ENCODE data around the gene OR9Q1.
"Not testable (repeated sequence)": the region's sequence is repeated elsewhere in the genome, so short reads cannot be mapped to it uniquely, and the experiment has no call there.

Gene OR9Q1

DNA sequence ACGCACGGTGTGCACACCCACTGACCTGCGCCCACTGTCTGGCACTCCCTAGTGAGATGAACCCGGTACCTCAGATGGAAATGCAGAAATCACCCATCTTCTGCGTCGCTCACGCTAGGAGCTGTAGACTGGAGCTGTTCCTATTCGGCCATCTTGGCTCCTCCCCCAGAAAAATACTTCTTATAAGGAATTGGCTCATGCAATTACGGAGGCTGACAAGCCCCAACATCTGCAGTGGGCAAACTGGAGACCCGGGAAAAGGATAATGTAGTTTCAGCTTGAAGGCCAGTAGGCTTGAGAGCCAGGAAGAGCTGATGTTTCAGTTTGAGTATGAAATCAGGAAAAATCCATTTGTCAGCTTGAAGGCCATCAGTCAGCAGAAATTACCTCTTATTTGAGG is 23.7 kb upstream of the OR9Q1 start:
- H3K4me1 ChIP-seq (ENCODE audit: insufficient read depth, low read length); H3K9ac ChIP-seq (ENCODE audit: low read length); H3K27me3 ChIP-seq (ENCODE audit: control insufficient read depth in 1 of 2, insufficient read depth in 2 of 2, low read length in 2 of 2); H3K4me3 ChIP-seq (ENCODE audit: low read depth in 1 of 2, low read length in 2 of 2); H3K9me3 ChIP-seq (ENCODE audit: low read length); H3K27ac ChIP-seq (ENCODE audit: low read depth, low read length); H3K36me3 ChIP-seq (ENCODE audit: insufficient read depth, low read length): not testable (repeated sequence)

DNA sequence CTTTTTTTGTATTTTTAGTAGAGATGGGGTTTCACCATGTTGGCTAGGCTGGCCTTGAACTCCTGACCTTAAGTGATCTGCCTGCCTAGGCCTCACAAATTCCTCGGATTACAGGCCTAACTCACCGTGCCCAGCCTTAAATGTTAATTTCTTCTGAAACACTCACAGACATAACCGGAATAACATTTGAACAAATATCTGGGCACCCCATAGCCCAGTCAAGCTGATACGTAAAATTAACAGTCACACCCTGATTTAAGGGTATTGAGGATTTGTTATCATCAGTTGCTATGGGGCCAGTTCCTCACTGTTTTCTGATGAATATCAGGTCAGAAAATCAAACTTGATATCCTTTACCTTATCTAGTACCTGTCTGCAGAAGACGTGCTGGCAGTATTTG is 23.0 kb upstream of the OR9Q1 start:
- Histone ChIP-seq H3K9ac (ENCODE audit: low read length) (no peak overlapping the region), H3K27me3 (ENCODE audit: control insufficient read depth in 1 of 2, insufficient read depth in 2 of 2, low read length in 2 of 2) (no peaks in the 10 kb centered on the region), H3K27ac (ENCODE audit: low read depth, low read length) (no peak overlapping the region), H3K36me3 (ENCODE audit: insufficient read depth, low read length) (no peaks in the 10 kb centered on the region), H3K9me3 (ENCODE audit: low read length) (no peaks in the 10 kb centered on the region), H3K4me1 (ENCODE audit: insufficient read depth, low read length) (no peaks in the 10 kb centered on the region), H3K4me3 (ENCODE audit: low read depth in 1 of 2, low read length in 2 of 2) (no peak overlapping the region)

DNA sequence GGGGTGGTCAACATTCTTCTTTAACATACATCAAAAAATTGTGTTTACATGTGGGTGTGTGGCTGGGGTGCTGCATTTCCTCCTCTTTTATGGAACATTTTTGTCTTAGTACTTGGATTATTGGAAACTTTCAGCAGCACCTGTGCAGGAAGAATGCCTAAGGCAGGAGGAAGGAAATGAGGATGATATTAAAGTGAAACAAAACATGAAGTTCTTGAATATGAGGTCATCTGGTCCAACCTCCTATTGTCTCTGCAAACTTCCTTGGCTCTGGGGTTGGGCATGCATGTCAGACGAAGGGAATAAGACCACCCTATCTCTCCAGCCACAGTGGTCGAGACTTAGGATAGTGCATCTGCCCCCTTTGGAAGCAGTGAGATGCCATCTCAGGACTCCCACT is 20.6 kb upstream of the OR9Q1 start:
- Histone ChIP-seq H3K4me3 (ENCODE audit: low read depth in 1 of 2, low read length in 2 of 2) (no peak overlapping the region), H3K36me3 (ENCODE audit: insufficient read depth, low read length) (no peaks in the 10 kb centered on the region), H3K9ac (ENCODE audit: low read length) (no peak overlapping the region), H3K27me3 (ENCODE audit: control insufficient read depth in 1 of 2, insufficient read depth in 2 of 2, low read length in 2 of 2) (no peaks in the 10 kb centered on the region), H3K4me1 (ENCODE audit: insufficient read depth, low read length) (no peaks in the 10 kb centered on the region), H3K9me3 (ENCODE audit: low read length) (no peaks in the 10 kb centered on the region), H3K27ac (ENCODE audit: low read depth, low read length) (no peak overlapping the region)

DNA sequence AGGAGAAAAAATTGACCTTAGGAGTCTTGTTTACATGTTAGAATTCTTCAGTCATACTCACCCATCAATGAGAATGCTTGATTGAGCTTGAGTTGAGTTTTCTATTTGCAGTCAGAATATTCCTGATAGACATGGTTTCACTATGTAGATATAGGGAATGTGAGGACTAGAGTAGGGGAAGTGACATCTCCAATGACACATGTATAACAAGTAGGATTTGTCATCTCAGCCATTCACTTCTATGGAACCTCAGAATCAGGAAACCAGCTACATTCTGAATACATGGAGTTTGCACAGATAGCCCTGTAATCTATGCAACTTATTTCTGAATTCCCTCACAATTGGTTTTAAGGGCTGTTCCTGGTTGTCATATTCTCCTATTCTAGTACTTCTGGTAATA is 20.1 kb upstream of the OR9Q1 start:
- Histone ChIP-seq H3K27ac (ENCODE audit: low read depth, low read length) (no peak overlapping the region), H3K27me3 (ENCODE audit: control insufficient read depth in 1 of 2, insufficient read depth in 2 of 2, low read length in 2 of 2) (no peaks in the 10 kb centered on the region), H3K4me1 (ENCODE audit: insufficient read depth, low read length) (no peaks in the 10 kb centered on the region), H3K9me3 (ENCODE audit: low read length) (no peaks in the 10 kb centered on the region), H3K9ac (ENCODE audit: low read length) (no peak overlapping the region), H3K4me3 (ENCODE audit: low read depth in 1 of 2, low read length in 2 of 2) (no peak overlapping the region), H3K36me3 (ENCODE audit: insufficient read depth, low read length) (no peaks in the 10 kb centered on the region)

DNA sequence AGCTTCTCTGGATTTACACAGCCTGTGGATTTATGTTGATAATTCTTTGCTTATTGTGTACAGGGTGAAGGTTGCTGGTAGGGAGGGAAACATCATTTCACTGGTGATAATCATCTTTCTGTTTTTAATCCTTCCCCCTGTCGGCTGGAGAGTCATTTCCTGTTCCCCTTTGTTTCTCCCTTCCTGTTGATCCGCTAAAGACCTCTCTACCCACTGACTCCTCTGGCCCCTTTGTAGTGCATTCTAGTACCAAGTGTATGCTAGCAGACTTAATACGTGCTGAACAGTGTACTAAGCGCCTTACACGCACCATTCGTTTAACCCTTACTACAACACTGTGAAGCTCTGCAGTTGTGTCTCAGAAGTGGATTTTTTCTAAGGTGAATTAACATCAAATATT is 19.0 kb upstream of the OR9Q1 start:
- Histone ChIP-seq H3K4me1 (ENCODE audit: insufficient read depth, low read length) (no peaks in the 10 kb centered on the region), H3K4me3 (ENCODE audit: low read depth in 1 of 2, low read length in 2 of 2) (no peak overlapping the region), H3K27ac (ENCODE audit: low read depth, low read length) (no peak overlapping the region), H3K36me3 (ENCODE audit: insufficient read depth, low read length) (no peaks in the 10 kb centered on the region), H3K27me3 (ENCODE audit: control insufficient read depth in 1 of 2, insufficient read depth in 2 of 2, low read length in 2 of 2) (no peaks in the 10 kb centered on the region), H3K9me3 (ENCODE audit: low read length) (no peaks in the 10 kb centered on the region), H3K9ac (ENCODE audit: low read length) (no peak overlapping the region)

DNA sequence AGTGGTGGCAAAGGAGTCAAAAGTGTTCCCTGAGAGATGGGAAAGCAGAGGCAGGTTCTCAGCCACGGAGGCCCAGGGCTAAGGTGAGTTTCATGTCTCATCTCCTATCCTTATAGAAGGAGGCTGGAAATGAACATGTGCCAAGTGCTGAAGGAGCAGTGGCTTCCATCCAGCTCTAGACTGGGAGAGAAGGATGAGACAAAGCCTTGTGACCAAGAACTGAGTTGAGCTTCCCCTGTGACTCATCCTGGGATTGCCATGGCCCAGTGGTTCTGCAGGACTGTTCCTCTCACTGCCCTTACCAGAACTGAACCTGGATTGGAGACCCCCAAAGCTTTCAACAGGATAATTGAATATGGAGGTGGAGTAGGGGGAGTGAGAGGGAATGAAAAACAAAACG is 16.7 kb upstream of the OR9Q1 start:
- Histone ChIP-seq H3K9ac (ENCODE audit: low read length) (no peak overlapping the region), H3K36me3 (ENCODE audit: insufficient read depth, low read length) (no peaks in the 10 kb centered on the region), H3K27me3 (ENCODE audit: control insufficient read depth in 1 of 2, insufficient read depth in 2 of 2, low read length in 2 of 2) (no peaks in the 10 kb centered on the region), H3K9me3 (ENCODE audit: low read length) (no peaks in the 10 kb centered on the region), H3K27ac (ENCODE audit: low read depth, low read length) (no peak overlapping the region), H3K4me1 (ENCODE audit: insufficient read depth, low read length) (no peaks in the 10 kb centered on the region), H3K4me3 (ENCODE audit: low read depth in 1 of 2, low read length in 2 of 2) (no peak overlapping the region)

DNA sequence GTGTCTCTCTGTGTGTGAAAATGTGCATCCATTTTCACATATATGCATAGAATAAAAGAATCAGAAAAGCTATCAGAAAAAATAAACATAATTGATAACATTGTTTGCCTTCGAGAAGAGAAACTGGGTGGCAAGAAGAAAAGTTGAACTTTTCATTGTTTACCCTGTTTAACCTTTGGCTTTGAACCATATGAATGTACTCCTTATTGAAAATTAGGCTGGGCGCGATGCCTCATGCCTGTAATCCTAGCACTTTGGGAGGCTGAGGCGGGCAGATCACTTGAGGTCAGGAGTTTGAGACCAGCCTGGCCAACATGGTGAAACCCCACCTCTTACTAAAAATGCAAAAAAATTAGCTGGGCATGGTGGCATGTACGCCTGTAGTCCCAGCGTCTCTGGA is 11.9 kb upstream of the OR9Q1 start:
- no peaks in the 10 kb centered on the region for H3K27me3 ChIP-seq (ENCODE audit: control insufficient read depth in 1 of 2, insufficient read depth in 2 of 2, low read length in 2 of 2)

DNA sequence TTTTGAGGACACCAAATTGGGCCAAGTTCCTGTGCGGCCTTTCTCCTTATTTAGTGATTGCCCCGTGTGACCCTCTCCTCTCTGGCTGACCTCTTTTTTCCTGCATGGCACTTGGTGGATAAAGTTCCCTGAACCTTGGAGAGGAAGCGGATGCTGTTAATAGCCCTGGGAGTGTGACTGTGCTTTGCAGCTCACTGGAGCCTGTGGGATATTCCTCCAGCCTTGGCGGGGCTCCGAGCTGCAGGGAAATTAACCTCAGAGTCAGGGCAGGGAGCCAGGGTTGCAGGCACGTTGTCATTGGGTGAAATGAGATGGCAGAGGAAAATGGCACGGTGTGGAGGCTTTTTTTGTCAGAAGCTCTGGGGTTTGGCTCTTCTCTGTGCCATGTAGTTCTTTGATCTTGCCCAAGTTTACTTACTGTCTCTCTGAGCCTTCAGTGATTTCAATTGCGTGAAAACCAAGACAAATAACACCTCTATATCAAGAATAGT is 965 bp downstream of the OR9Q1 start:
- Histone ChIP-seq H3K36me3 (ENCODE audit: insufficient read depth, low read length) (no peaks in the 10 kb centered on the region), H3K4me1 (ENCODE audit: insufficient read depth, low read length) (no peaks in the 10 kb centered on the region), H3K27ac (ENCODE audit: low read depth, low read length) (no peak overlapping the region), H3K27me3 (ENCODE audit: control insufficient read depth in 1 of 2, insufficient read depth in 2 of 2, low read length in 2 of 2) (no peaks in the 10 kb centered on the region), H3K9me3 (ENCODE audit: low read length) (no peaks in the 10 kb centered on the region), H3K9ac (ENCODE audit: low read length) (no peak overlapping the region), H3K4me3 (ENCODE audit: low read depth in 1 of 2, low read length in 2 of 2) (no peak overlapping the region)

More for the DNA sequence above, 11.9 kb upstream of the OR9Q1 start:
- no peaks in the 10 kb centered on the region for H3K36me3 ChIP-seq (ENCODE audit: insufficient read depth, low read length)
- no peak overlapping the region for H3K9ac ChIP-seq (ENCODE audit: low read length)
- no peaks in the 10 kb centered on the region for H3K4me1 ChIP-seq (ENCODE audit: insufficient read depth, low read length)
- H3K9me3 ChIP-seq (ENCODE audit: low read length) = no peaks in the 10 kb centered on the region
- no peak overlapping the region for H3K27ac ChIP-seq (ENCODE audit: low read depth, low read length)
- no peak overlapping the region for H3K4me3 ChIP-seq (ENCODE audit: low read depth in 1 of 2, low read length in 2 of 2)

DNA sequence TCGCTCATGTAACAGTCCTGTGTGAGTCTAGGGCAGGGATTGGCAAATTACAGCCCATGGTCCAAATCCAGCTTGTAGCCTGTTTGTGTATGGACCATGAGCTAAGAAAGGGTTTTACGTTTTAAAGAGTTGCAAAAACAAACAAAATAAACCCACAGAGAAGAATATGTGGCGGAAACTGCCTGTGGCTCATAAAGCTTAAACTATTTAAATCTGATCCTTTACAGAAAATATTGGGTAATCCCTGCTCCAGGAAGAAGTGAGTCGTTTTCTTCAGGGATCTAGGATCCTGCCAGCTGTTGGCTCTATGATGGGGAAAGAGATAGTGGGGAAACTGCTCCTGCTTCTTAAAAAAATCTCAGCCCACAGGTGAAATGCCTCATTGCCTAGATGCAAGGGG is 3.7 kb downstream of the OR9Q1 start:
- H3K4me3 ChIP-seq (ENCODE audit: low read depth in 1 of 2, low read length in 2 of 2) = no peak overlapping the region
- H3K27ac ChIP-seq (ENCODE audit: low read depth, low read length) = no peak overlapping the region
- H3K36me3 ChIP-seq (ENCODE audit: insufficient read depth, low read length) = no peaks in the 10 kb centered on the region
- no peaks in the 10 kb centered on the region for H3K9me3 ChIP-seq (ENCODE audit: low read length)
- H3K27me3 ChIP-seq (ENCODE audit: control insufficient read depth in 1 of 2, insufficient read depth in 2 of 2, low read length in 2 of 2) = no peaks in the 10 kb centered on the region
- H3K9ac ChIP-seq (ENCODE audit: low read length) = no peak overlapping the region
- H3K4me1 ChIP-seq (ENCODE audit: insufficient read depth, low read length) = no peaks in the 10 kb centered on the region

DNA sequence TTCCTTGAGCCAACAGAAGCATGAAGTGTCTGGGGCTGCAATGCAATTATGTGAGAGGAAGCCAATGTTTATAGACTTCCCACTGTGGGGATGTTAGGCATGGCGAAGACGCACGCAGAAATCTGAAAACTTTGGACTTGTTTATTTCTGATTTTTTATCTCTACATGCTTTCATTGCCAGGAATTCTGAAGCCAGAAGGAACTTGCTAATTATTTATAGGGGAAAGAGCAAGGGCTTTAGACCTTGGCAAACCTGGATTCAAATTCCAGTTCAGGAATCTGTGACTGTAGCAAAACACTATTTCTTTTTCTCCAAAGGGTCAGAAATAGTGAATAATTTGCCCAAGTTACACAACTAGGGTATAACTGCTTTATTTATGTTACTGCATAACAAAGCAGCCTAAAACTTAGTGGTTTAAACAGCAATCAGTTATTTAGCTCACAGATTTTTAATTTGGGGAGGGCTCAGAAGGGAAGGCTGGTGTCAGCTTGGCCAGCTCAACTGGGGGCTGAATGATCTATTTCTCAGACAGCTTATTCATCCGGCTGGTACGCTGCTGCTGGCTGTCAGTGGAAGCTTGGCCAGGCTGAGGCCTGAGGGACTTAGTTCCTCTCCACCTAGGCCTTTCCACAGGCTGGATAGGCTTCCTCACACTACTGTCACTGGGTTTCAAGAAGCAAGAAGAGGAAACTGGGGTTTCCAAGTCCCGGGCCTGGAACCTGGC is 5.2 kb downstream of the OR9Q1 start:
- H3K27ac ChIP-seq (ENCODE audit: low read depth, low read length) = no peak overlapping the region
- no peaks in the 10 kb centered on the region for H3K4me1 ChIP-seq (ENCODE audit: insufficient read depth, low read length)
- H3K27me3 ChIP-seq (ENCODE audit: control insufficient read depth in 1 of 2, insufficient read depth in 2 of 2, low read length in 2 of 2) = no peaks in the 10 kb centered on the region
- no peaks in the 10 kb centered on the region for H3K36me3 ChIP-seq (ENCODE audit: insufficient read depth, low read length)
- no peak overlapping the region for H3K9ac ChIP-seq (ENCODE audit: low read length)
- H3K9me3 ChIP-seq (ENCODE audit: low read length) = no peaks in the 10 kb centered on the region
- H3K4me3 ChIP-seq (ENCODE audit: low read depth in 1 of 2, low read length in 2 of 2) = no peak overlapping the region

DNA sequence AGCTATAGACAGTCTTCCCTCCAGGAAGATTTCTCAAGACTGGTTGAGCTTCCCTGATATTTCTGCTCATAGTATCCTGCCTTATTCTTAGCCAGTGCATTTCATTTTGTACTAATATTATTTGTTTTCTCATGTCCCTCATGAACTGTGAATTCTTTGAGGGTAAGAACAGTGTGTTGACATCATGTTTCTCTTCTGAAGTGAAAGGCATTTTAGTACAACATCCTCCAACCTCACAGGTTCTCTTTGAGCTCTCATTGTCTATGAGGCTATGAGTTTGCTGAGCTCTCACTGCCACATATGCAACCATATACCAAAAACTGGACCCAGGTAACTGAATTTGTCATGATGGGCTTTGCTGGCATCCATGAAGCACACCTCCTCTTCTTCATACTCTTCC is 7.0 kb downstream of the OR9Q1 start, which contains the start of gene OR6Q1:
Gene OR6Q1, plus strand, starts transcription at position 301 of the 400 bp plus-strand sequence. Its CDS starts 0 bp downstream, at position 301.
- Histone ChIP-seq H3K4me3 (ENCODE audit: low read depth in 1 of 2, low read length in 2 of 2) (no peak within 1 kb of the TSS), H3K9me3 (ENCODE audit: low read length) (no peaks in the 10 kb centered on the region), H3K4me1 (ENCODE audit: insufficient read depth, low read length) (no peaks in the 10 kb centered on the region), H3K36me3 (ENCODE audit: insufficient read depth, low read length) (no peaks in the 10 kb centered on the region), H3K27me3 (ENCODE audit: control insufficient read depth in 1 of 2, insufficient read depth in 2 of 2, low read length in 2 of 2) (no peaks in the 10 kb centered on the region), H3K27ac (ENCODE audit: low read depth, low read length) (no peak within 1 kb of the TSS), H3K9ac (ENCODE audit: low read length) (no peak within 1 kb of the TSS)

DNA sequence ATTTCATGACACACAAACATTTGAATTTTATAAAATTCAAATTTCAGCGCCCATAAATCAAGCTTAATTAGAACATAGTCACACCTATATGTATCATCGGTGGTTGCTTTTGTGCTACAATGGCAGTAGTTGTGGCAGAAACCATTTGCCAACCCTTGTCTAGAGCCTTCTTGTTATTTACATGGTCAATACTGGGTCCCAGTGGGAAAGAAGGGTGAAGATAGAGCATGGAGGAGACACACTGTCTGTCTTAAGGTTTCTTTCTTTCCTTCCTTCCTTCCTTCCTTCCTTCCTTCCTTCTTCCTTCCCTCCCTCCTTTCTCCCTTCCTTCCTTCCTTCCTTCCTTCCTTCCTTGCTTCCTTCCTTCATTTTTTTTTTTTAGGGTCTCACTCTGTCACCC is 10.8 kb downstream of the OR9Q1 start:
- no peaks in the 10 kb centered on the region for H3K9me3 ChIP-seq (ENCODE audit: low read length)
- H3K4me1 ChIP-seq (ENCODE audit: insufficient read depth, low read length) = no peaks in the 10 kb centered on the region
- H3K4me3 ChIP-seq (ENCODE audit: low read depth in 1 of 2, low read length in 2 of 2) = no peak overlapping the region
- no peak overlapping the region for H3K9ac ChIP-seq (ENCODE audit: low read length)
- H3K27ac ChIP-seq (ENCODE audit: low read depth, low read length) = no peak overlapping the region
- H3K27me3 ChIP-seq (ENCODE audit: control insufficient read depth in 1 of 2, insufficient read depth in 2 of 2, low read length in 2 of 2) = no peaks in the 10 kb centered on the region
- H3K36me3 ChIP-seq (ENCODE audit: insufficient read depth, low read length) = no peaks in the 10 kb centered on the region
